NT2/D1 (cell line): Measurements from ENCODE around the gene CLDN24.

Experiments
- SUZ12 ChIP-seq: IDR thresholded peaks from 2 replicates; pipeline ENCODE4 v1.6.1; 2011; ENCODE audit not compliant: insufficient read length, insufficient read depth; ENCODE audit errors: extremely low read depth
- YY1 ChIP-seq: IDR thresholded peaks from 2 replicates; pipeline ENCODE4 v1.6.1; 2011; ENCODE audit not compliant: insufficient read length, insufficient read depth
- ZNF274 ChIP-seq: IDR thresholded peaks from 2 replicates; pipeline ENCODE4 v1.6.1; 2011; ENCODE audit warnings: mild to moderate bottlenecking, low read depth, low read length

DNA sequence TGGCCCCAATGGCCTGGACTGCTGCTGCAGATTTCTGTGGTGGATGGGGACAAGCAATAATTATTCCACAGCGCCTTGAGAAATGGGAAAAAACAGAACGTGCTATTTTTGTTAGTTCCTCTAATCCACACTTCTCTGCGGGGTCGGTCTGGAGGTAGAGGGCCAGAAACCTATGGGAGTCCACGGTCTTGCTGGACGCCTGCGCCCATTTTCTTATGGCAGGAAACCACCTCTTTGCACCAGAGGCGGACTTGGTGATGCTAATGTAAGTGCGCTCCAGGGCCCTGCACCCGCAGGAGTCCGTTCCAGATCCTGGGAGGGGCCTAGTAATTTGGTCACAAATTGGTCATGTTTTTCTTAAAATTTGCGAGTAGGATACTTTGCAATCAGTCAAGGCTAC, 25.9 kb upstream of the CLDN24 start:
- TF ChIP-seq ZNF274 (no peak), YY1 (no peak), SUZ12 (no peak)
